ENCODE data around the gene PCNX4.
A peak's percentile ranks its signal among the peaks of the same experiment; 100 is the strongest.
"Not testable (repeated sequence)": the region's sequence is repeated elsewhere in the genome, so short reads cannot be mapped to it uniquely, and the experiment has no call there.

PCNX4 gene

DNA sequence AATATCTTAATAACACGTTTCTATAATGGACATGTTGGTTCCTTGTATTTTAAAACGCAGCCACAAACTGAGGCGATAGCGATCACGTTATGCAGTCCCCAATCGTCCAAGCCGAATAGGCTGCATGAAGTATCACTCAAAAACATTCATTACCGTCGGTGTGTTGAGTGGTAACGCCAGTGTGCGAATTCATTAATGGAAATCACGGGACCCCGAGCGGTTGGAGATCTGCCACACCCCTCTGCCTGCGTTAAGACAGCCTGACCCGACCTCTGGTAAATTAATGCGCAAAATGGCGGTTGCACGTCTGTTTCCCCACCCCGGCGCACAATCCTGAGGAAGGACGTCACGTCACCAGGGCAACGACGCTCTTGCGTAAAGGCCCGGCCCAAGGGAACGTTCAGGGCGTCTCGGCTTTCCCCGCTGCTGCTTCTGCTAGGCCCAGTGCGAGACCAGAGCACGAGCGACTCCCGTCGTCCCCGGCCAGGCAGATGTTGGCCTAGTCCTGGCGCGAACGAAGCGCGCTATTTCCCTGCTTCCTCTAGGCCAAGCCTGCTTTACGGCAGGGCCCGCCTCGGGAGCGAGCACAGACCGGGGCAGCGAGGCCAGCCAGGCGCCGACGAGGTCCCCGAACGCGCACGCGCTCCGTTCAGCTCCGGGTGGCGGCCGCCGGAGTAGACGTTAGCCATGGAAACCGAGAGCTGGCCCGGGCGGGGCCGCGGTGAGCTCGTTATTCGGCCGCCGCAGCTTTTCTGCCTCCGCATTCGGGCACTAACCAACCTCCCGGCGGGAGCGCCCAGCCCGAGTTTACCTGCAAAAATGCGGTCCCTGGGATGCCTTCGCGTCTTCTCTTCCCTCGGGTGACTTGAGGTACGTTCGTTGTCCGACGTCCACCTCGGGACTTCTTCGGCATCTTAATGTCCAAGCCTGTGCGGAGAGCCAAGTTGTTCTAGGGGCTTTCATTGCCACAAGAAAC lies at the start of gene PCNX4:
Gene PCNX4, plus strand, starts transcription at position 374 of the 976 bp plus-strand sequence. CDS start 15,716 bp downstream, outside the sequence.
- peak; percentile 92 for DNase-seq

DNA sequence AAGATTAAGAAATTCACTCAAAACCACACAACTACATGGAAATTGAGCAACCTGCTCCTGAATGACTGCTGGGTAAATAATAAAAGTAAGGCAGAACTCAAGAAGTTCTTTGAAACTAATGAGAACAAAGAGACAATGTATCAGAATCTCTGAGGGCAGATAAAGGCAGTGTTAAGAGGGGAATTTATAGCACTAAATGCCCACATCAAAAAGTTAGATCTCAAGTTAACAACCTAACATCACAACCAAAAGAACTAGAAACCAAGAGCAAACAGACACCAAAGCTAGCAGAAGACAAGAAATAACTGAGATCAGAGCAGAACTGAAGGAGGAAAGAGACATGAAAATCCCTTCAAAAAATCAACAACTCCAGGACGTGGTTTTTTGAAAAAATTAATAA lies 43.7 kb upstream of the PCNX4 start:
- not testable (repeated sequence) for DNase-seq

DNA sequence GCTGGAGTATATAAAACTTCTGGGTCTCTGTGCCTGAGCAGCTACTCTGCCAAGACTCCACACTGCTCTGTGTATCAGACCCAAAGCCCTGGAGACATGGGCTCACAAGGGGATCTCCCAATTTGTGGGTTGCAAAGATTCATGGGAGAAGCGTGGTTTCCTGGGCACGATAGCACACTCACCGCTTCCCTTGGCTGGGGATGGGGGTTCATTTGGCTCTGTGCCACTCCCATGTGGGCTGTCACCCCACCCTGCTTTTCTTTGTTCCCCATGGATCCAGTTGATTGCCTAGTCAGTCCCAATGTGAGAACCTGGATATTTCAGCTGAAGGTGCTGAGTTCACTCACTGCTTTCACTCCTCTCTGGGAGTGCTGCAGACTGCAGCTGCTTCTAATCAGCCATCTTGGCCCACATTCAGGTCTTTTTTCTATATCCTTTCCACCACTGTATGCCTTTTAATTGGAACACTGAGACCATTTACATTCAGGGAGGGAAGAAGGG lies 40.0 kb upstream of the PCNX4 start:
- peak; percentile 23 for DNase-seq

DNA sequence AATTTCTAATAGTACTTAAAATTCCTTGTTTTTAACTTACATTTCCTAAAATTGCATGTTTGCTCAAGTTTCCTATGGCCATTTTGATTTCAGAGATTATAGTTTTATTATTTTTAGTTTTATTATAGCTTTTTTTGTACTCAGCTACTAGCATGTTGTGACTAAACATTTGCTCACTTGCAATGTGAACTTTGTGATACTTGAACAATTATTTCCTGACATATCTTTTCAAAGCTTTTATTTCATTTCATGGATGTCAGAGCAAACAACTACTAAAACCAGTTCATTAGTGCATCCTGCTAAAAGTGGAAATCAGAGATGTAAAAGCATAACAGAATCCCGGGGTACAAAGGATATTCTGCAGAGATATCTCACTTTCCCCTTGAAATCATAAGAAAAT lies 33.6 kb upstream of the PCNX4 start:
- no peak for DNase-seq

DNA sequence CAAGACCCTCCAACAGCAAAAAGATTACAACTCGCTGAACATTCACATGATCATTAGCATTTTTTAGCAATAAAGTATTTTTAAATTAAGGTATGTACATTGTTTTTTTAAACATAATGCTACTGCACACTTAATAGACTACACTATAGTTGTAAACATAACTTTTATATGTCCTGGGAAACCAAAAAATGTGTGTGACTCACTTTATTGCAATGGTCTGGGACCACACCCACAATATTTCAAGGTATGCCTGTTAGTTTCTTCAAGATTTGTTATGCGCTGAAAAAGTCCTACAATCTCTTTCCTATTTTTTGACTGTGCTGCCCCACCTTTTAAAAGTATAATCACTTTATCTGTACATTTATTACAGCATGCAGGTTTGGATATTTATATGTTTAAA lies 30.4 kb upstream of the PCNX4 start:
- no peak for DNase-seq

DNA sequence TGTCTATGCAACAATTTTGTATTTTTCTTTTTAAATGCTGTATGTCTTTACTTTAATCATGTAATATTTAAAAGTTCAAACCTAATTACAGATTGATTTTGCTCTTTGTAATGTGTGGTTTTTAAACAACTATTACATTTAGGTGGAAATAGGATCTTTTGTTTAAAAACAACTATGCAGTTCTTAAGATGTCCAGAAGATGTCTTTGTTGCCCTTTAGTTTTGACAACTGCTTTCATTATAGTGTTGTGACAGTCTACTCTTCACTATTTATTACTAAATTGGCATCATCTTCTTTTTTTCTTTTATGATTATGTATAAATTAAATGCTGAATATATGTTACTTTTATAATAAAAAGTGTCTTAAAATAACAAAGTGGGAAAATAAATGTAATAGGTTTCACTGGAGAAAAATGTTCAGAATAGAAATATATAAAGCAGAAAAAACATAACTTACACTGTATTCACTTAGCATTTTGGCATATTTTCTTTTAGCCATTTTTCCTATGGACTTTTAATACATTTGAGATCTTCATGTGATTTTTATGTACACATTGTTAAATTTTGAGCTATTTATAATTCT lies 27.1 kb upstream of the PCNX4 start:
- DNase-seq, result no peak

DNA sequence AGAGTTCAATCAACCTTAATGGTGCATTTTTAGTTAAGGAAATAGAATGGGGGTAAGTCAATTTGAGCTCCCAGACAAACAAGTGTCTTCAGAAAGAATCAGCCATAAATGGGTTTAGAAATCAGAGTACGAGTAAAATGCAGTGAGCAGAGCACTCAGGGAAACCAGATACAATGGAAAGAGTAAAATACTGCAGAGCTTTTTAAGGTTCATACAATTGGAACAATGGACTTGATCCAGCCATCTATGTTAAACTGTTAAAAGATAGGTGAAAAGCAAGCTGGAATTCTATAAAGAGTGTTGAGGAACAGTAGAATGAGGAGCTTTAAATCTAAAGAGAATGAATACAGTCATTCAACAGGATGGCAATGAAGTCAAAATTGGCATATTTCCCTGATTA lies 23.8 kb upstream of the PCNX4 start:
- no peak for DNase-seq

DNA sequence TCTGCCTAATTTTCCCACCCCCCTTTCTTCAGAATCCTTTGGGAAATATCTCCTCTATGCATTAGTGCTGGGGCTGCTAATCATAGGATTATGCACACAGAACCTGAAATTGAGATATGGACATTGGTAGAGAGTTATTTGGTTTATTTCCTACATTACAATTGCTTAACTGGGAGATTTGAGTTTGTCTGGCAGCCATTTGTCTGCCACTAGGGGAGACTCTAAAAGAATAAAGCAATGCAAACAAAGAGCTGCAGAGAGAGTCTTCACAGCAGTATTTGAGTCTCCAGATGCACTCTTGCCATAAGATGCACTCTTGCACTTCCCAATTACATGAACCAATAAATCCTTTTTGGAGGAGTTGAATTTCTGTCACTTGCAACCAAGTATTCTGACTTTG lies 12.0 kb upstream of the PCNX4 start:
- DNase-seq, result no peak

DNA sequence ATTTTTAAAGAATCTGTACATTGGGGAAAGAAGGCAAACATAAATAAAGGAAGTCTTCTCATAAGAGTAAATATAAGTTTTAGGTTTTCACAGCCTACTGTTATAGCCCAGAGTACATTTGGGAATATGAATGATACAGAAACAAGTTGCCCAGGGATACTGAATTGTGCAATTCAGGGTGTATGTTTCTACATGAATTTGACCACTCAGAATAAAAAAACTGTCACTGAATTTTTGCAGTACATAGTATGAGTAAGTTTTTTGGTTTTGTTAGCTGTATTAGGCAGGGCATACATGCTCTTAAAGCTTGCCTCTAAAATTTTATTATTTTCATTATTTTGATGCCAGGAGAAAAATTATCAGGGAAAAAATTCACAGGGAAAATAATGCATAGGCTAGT lies 6.6 kb upstream of the PCNX4 start:
- no peak for DNase-seq

DNA sequence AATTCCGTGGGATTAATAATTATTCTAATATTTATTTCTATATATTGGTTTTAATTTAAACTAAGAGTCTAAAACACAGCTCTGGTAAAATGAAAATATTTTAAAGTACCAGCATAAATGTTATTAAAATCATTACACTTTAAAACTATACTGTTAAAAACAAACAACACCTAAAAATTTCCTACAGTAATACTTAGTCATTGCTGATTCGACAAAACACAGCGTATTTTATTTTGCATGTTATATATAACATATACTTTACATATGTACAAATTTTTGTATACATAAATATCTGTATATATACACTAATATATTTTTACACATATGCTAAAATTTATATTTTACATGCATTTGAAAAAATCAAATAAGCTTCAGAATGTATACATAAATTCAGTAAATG lies 6.0 kb upstream of the PCNX4 start:
- DNase-seq, result no peak

DNA sequence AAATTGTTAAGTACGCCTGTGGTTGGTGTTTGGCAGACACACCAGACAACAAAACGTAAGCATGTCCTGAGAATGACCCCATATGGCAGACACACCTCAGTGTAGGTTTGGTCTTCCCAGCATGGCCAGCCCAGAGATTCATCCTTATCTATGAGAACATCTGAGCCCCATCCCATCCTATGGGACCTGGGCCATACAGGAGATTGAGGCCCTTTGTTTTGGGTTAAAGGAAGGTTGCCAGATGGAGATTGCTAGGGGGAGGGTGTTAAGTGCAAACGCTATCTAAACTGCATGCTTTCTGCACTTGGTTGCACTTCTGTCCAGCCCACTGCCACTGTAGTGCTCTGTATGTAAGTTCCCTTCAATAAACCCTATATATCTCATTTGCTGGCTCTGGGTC lies 4.1 kb upstream of the PCNX4 start:
- DNase-seq, result no peak

DNA sequence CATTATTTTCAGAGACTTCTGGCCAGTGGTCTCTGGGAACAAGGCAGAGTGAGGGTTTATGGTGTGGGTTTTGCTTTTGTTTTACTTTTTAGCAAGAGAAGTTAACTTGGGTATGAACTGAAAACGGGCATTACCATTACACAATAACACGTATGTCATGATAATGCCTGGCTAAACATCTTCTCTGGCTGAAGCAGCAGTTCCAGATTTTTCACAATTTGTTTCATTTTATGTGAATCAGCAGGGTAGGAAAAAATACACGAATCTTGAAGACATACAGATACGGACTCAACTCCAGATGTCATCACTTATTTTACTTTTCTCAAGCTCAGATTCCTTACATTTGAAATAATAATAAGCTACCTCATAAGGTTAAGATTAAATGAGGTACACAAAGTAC lies 2.5 kb upstream of the PCNX4 start:
- DNase-seq, result no peak

DNA sequence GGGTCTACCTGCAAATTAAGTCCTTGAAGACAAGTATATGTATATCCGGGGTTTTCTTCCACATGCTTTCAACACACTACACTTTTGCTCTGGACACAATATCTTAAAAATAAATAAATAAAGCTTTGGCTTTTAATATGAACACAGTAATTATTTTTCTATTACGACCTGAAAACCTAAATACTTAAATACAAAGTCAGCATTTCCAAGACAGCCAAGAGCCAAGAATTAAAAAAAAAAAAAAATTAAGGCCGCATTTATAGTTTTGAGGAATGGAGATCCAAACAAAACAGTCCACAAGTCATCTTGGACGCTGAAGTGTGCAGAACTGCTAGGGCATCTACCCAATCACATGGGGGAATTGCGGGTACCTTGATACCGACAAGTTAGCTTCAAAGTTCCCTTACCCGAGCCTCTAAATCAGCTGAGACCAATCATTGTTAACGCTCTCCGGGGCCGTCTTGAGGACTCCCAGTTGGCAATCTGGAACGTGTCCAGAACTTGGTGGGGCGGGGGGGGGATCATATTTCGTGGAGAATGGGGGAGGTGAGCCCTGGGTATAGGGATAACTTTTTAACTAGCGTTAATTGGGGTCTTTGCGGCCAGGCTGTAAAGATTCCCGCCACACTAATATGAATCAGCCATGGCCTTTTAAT lies 731 bp upstream of the PCNX4 start:
- peak; percentile 41 for DNase-seq

DNA sequence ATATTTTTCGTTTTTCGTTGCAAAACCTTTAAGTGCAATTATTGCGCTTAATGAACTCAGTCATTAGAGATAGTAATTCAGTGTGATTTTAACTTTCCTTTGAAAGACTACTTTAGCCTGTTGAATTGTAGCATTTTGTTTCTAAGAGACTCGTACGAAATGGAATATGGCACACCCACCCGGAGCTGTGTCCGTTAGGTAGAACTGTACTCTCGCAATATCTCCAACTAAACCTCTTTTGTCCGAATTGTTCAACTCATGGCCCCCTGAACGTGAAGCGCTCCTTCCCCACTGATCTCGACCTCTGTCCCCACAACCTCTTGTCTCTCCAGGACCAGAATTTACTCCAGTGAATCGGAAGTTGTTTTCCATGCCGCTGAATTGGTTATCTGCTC lies 800 bp downstream of the PCNX4 start:
- DNase-seq, result peak; percentile 31

DNA sequence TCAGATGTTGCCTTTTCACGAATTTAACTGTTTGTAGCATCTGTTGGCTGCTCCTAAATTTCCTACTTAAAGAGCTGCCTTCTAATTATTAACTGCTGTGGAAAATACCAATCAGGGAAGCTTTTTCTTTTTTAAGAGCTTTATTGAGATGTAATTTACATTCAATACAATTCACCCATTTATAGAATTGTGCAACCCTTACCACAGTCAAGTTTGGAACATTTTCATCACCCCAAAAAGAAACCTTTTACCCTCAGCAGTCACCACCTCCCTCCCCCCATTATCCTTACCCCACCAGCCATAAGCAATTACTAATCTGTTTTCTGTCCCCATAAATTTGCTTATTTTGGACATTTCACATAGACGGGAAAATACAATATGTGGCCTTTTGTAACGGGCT lies 1.4 kb downstream of the PCNX4 start:
- no peak for DNase-seq

DNA sequence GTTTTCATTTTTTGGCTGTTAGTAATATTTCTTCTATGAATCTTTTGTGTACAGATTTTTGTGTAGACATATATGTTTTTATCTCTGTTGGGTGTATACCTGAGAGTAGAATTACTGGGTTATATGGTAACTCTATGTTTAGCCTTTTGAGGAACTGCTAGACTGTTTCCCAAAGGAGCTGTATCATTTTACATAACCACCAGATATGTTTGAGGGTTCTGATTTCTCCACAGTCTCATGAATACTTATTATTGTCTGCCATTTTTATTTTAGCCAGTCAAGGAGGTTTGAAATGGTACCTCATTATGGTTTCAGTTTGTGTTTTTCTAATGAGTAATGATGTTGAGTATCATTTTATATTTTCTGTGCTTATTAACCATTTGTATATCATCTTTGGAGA lies 1.9 kb downstream of the PCNX4 start:
- DNase-seq, result no peak

DNA sequence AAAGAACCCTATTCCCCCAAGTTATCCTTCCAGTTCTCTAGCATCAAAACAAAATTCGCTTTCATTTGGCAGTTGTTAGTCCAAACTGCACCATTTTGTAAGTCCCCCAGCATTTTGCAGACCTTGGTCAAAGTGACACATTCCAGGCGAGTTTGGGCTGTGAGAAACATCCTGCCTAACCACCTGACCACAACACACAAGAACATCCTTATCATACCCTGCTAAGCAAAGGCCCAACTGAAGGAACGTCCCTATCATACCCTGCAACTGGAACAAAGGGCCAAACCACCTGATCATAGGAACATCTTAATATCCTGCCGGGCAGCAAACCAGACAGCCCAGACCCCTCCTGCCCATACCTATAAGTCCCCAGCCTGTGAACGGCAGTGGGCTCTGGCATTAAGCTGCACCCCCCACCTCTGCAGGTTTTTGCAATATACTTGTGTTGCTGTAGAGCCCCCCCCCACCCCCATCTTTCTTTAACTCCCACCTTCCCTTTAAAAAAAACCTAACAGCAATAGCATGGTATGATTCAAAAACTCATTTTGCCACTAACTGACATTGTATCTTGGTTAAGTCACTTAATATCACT lies 2.7 kb downstream of the PCNX4 start:
- no peak for DNase-seq

DNA sequence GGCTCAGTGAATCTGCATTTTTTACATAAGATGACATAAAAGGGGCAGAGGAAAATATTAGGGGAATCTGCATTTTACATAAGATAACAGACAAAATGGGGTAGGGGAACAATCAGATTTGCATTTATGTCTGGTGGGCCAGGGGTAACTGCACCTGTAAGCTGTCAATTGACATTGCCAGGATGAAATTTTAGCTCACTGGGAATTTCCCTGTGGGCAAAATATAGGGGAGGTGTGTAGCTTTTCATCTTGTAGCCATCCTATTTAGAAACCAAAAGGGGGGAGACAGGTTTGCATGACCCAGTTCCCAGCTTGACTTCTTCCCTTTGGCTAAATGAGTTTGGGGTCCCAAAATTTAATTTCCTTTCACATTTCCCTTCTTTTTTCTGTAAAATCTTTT lies 3.5 kb downstream of the PCNX4 start:
- DNase-seq, result no peak

DNA sequence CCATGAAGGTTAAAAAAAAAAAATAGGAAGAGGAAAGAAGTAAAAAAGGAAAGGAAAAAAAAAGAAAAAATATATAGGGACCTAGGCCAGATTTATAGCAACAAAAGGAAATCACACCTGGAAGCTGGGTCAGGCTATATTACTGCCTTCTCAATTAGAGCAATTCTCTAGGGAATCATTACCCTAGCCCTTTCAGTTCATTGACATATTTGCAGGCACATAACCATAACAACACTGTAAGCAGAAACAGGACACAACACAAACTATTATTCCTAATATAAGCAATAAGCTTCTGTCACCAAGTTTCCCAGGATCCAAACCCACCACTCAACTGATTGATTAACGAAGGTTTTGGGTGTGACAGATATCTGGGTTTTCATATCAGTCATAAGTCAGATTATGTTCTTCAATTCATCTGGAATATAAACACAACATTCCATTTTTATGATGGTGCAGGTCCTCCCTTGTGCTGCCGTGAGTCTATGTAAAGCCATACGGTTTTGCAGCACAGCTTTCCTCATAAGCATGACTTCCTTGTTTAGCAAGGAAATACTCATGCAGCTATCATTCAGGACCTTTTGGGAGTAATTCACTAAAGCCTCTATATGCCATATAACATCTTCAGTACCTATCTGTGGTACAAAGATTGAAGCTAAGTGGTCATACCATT lies 4.2 kb downstream of the PCNX4 start:
- no peak for DNase-seq

DNA sequence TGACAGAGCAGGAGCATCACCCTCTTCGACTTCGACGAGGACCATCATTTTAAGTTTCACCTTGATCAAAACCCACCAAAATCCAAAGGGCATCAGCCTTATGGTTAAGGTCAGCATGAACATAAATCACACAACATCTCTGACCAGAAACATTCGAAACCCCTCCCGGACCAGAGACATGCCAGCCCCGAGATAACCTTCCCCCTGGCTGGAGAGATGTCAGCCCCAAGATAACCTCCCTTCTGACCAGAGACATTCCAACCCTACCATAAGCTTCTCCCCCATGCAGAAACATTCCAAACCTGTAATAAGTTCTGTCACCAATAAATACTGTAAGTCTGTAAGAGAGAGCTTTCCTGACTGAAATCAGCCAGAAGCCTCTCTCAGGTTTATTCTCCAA lies 6.3 kb downstream of the PCNX4 start:
- no peak for DNase-seq

DNA sequence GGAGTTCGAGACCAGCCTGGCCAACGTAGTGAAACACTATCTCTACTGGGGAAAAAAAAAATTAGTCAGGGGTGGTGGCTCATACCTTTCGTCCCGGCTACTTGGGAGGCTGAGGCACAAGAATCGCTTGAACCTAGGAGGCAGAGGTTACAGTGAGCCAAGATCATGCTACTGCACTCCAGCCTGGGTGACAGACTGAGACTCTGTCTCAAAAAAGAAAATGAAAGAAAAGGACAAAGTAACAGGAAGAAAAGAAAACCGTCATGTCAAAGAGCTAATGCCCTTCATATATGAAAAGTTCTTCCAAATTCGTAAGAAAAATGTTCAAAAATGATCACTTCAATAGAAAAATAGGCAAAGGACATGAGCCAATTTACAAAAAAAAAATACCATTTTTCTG lies 8.1 kb downstream of the PCNX4 start:
- not testable (repeated sequence) for DNase-seq

DNA sequence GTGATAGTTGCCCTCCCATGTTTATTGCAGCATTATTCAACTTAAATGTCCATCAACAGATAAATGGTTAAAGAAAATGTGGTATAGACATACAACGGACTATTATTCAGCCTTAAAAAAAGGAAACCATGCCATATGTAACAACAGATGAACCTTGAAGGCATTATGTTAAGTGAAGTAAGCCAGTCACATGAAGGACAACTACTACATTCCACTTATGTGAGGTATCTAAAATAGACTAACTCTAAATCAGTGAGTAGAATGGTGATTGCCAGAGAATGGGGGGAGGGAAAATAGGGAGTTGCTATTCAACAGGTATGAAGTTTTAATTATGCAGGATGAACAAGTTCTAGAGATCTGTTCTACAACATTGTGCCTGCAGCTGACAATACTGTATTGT lies 10.1 kb downstream of the PCNX4 start:
- no peak for DNase-seq

DNA sequence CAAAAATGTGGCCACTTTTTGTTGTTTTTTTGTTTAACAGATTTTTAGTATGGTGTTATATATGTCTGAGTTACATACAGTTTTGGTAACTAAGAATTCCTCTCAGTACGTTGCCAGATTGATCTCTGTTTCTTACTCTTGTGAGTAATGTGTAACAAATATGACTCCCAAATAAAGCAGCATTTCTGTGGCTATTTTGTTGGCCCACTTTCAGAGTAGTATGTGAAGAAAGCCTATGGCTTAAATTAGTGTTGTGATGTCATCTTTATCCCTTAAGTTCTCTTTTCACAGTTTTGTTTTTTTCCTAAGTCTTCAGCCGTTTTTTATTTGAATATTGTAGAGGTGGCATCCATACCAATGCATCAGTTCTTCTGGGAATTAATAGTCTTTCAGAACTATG lies 10.7 kb downstream of the PCNX4 start:
- no peak for DNase-seq

Data from activated T-cell treated with anti-CD3 and anti-CD28 coated beads, Interleukin-2, amount 50 U/mL, for 1 hour (primary cell).